Neural progenitor cell (in vitro differentiated cells): ENCODE results near the gene UPP2.

ENCODE experiments used
- EZH2phosphoT487 ChIP-seq: fragments of 200-600 bp; sonication (generic); IDR thresholded peaks from 2 replicates; pipeline ENCODE4 v1.6.1; 2017; ENCODE audit warnings: antibody characterized with exemption
- TF ChIP-seq, protein P1 (sequence below): fragments of 200-600 bp; sonication (generic); IDR thresholded peaks from 2 replicates; pipeline ENCODE4 v1.5.1; 2017; ENCODE audit warnings: antibody characterized with exemption, mild to moderate bottlenecking

DNA sequence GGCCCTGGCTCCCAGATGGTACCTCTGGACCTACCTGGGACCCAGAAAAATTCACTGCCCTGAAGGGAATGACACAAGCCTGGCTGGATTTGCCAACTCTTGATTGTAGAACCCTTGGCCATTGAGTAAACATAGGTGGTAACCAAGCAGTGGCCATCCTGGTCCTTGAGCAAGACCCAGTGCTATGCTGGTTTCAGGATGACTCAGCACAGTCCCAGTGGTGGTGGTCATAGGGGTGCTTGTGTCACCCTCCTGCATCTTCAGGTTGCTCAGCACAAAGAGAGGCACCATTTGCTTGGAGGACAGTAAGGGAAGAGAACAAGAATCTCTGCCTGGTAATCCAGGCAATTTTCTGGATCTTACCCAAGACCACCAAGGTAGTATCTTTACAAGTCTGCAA is 52.9 kb downstream of the UPP2 start:
- no peak for TF ChIP-seq EZH2phosphoT487
- TF ChIP-seq, protein P1, sequence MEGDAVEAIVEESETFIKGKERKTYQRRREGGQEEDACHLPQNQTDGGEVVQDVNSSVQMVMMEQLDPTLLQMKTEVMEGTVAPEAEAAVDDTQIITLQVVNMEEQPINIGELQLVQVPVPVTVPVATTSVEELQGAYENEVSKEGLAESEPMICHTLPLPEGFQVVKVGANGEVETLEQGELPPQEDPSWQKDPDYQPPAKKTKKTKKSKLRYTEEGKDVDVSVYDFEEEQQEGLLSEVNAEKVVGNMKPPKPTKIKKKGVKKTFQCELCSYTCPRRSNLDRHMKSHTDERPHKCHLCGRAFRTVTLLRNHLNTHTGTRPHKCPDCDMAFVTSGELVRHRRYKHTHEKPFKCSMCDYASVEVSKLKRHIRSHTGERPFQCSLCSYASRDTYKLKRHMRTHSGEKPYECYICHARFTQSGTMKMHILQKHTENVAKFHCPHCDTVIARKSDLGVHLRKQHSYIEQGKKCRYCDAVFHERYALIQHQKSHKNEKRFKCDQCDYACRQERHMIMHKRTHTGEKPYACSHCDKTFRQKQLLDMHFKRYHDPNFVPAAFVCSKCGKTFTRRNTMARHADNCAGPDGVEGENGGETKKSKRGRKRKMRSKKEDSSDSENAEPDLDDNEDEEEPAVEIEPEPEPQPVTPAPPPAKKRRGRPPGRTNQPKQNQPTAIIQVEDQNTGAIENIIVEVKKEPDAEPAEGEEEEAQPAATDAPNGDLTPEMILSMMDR: no peak
